ENCODE data around the gene SPRR3.

DNA sequence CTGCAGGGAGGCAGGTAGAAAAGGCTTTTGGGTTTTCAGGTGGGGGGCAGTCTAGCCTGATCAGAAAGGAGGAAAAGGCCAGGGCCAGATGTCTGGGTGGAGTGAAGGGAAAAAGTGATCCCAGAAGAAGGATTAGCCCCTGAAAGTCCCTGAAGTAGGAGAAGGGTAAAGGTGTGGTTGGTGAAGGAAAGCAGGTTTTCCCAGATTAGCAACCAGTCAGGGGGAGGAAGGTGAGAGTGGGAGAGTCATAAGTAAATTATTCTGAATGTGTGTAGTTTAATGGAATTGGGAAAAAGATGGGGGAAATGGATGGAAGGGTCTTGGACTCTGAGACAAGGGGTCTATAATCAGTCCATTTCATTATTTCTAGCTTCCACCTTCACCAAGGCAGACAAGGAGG lies 18.3 kb upstream of the SPRR3 start:
- TF ChIP-seq, protein P1, sequence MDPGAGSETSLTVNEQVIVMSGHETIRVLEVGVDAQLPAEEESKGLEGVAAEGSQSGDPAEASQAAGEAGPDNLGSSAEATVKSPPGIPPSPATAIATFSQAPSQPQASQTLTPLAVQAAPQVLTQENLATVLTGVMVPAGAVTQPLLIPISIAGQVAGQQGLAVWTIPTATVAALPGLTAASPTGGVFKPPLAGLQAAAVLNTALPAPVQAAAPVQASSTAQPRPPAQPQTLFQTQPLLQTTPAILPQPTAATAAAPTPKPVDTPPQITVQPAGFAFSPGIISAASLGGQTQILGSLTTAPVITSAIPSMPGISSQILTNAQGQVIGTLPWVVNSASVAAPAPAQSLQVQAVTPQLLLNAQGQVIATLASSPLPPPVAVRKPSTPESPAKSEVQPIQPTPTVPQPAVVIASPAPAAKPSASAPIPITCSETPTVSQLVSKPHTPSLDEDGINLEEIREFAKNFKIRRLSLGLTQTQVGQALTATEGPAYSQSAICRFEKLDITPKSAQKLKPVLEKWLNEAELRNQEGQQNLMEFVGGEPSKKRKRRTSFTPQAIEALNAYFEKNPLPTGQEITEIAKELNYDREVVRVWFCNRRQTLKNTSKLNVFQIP (CRISPR knock-in tag; IDR thresholded peaks at IDR 0.05; ENCODE audit: borderline replicate concordance, low read depth): no peak
- TF ChIP-seq OSR1 (CRISPR knock-in tag; IDR thresholded peaks at IDR 0.05): no peak
- no peak for TF ChIP-seq PPARA (CRISPR knock-in tag; IDR thresholded peaks at IDR 0.05; ENCODE audit: borderline replicate concordance)
- TF ChIP-seq ARNTL (CRISPR knock-in tag; IDR thresholded peaks at IDR 0.05; ENCODE audit: borderline replicate concordance, low read depth): no peak
- TF ChIP-seq, protein P2, sequence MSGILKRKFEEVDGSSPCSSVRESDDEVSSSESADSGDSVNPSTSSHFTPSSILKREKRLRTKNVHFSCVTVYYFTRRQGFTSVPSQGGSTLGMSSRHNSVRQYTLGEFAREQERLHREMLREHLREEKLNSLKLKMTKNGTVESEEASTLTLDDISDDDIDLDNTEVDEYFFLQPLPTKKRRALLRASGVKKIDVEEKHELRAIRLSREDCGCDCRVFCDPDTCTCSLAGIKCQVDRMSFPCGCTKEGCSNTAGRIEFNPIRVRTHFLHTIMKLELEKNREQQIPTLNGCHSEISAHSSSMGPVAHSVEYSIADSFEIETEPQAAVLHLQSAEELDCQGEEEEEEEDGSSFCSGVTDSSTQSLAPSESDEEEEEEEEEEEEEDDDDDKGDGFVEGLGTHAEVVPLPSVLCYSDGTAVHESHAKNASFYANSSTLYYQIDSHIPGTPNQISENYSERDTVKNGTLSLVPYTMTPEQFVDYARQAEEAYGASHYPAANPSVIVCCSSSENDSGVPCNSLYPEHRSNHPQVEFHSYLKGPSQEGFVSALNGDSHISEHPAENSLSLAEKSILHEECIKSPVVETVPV (CRISPR knock-in tag; IDR thresholded peaks at IDR 0.05): no peak
- TF ChIP-seq, protein P3, sequence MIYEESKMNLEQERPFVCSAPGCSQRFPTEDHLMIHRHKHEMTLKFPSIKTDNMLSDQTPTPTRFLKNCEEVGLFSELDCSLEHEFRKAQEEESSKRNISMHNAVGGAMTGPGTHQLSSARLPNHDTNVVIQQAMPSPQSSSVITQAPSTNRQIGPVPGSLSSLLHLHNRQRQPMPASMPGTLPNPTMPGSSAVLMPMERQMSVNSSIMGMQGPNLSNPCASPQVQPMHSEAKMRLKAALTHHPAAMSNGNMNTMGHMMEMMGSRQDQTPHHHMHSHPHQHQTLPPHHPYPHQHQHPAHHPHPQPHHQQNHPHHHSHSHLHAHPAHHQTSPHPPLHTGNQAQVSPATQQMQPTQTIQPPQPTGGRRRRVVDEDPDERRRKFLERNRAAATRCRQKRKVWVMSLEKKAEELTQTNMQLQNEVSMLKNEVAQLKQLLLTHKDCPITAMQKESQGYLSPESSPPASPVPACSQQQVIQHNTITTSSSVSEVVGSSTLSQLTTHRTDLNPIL (CRISPR knock-in tag; IDR thresholded peaks at IDR 0.05; ENCODE audit: low read depth): no peak
- TF ChIP-seq, protein P4, sequence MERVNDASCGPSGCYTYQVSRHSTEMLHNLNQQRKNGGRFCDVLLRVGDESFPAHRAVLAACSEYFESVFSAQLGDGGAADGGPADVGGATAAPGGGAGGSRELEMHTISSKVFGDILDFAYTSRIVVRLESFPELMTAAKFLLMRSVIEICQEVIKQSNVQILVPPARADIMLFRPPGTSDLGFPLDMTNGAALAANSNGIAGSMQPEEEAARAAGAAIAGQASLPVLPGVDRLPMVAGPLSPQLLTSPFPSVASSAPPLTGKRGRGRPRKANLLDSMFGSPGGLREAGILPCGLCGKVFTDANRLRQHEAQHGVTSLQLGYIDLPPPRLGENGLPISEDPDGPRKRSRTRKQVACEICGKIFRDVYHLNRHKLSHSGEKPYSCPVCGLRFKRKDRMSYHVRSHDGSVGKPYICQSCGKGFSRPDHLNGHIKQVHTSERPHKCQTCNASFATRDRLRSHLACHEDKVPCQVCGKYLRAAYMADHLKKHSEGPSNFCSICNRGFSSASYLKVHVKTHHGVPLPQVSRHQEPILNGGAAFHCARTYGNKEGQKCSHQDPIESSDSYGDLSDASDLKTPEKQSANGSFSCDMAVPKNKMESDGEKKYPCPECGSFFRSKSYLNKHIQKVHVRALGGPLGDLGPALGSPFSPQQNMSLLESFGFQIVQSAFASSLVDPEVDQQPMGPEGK (CRISPR knock-in tag; IDR thresholded peaks at IDR 0.05; ENCODE audit: borderline replicate concordance): no peak

Measured in SK-N-SH treated with all-trans-retinoic acid at 6 μM for 48 hours (cell line).